Measurements from ENCODE around the gene TROAP.

The TROAP gene

DNA sequence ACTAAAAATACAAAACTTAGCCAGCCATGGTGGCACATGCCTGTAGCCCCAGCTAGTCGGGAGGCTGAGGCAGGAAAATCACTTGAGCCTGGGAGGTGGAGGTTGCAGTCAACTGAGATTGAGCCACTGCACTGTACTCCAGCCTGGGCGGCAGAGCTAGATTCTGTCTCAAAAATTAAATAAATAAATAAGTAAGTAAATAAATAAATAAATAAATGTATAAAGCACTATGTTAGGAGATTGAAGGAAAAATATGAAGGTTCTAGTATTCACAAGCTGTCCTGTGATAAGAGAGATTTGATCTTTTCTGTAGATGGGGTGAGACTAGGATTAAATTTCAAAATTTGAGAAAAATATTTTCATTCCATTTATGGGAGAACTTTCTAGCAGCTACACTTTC is 29.3 kb downstream of the TROAP start:
- no peak overlapping the region for H3K27ac ChIP-seq
- POLR2A ChIA-PET (ENCODE audit: low non-redundant PET): no interaction called here
- TF ChIP-seq CTCF (conservative IDR thresholded peaks at IDR 0.05; ENCODE audit: low read depth): no peak
- CTCF ChIA-PET: interaction anchor here (0.6 to 0.9 kb wide), 3 partner anchors 9 to 234 kb away, joined by 3 to 7 read pairs (median 4); no protein-coding TSS in a partner anchor
- DNase-seq (ENCODE audit: low spot score): no peak

GRCh38 chr12:49355913-49356312 is 32.9 kb downstream of the TROAP start:
- POLR2A ChIA-PET (ENCODE audit: low non-redundant PET): no interaction called here
- TF ChIP-seq CTCF (conservative IDR thresholded peaks at IDR 0.05; ENCODE audit: low read depth): no peak
- no peak overlapping the region for H3K27ac ChIP-seq
- CTCF ChIA-PET: interaction anchor here (0.7 to 1.6 kb wide), 2 partner anchors 67 to 214 kb away, joined by 3 to 9 read pairs; no protein-coding TSS in a partner anchor
- DNase-seq (ENCODE audit: low spot score): no peak

DNA sequence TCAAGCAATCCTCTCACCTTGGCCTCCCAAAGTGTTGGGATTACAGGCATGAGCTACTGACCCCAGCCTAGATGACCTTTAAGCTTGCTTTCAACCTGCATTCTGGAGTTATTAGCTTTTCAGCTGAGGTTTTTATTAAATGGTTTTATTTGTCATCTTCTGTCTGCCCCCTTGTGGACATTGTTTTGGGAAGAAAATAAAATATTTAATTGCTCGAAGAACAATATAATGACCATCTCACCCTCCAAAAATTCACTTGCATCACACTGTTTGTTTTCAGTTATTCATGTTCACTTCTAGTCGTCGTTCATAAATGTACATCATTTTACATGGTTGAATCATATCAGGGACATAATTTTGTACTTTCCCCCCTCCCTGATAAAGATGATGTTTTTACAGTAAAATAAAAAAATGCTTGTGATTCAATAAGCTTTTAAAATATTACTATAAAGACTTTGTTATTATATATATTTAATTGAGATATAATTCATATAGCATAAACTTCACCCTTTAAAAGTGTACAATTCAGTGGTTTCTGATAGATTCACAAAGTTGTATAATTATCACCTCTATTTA is 34.1 kb downstream of the TROAP start:
- no peak overlapping the region for H3K27ac ChIP-seq
- ChIA-PET CTCF (interaction anchor here (0.6 to 3.9 kb wide), 16 partner anchors 10 to 1375 kb away, joined by 3 to 92 read pairs (median 4); partner anchors contain the start of gene DNAJC22), POLR2A (ENCODE audit: low non-redundant PET) (no interaction called here)
- DNase-seq (ENCODE audit: low spot score): no peak
- peak; percentile 45 for TF ChIP-seq CTCF (conservative IDR thresholded peaks at IDR 0.05; ENCODE audit: low read depth)

- TF ChIP-seq CTCF (conservative IDR thresholded peaks at IDR 0.05; ENCODE audit: low read depth): peak; percentile 75
- ChIA-PET POLR2A (ENCODE audit: low non-redundant PET) (interaction anchor here (1.3 kb wide), 1 partner anchor 9 kb away, joined by 8 read pairs; the partner anchor contains the start of gene SPATS2), CTCF (interaction anchor here (0.6 to 3.9 kb wide), 34 partner anchors 7 to 419 kb away, joined by 3 to 92 read pairs (median 5); partner anchors contain the start of genes DNAJC22, SPATS2 and TROAP)
- DNase-seq (ENCODE audit: low spot score): no peak
- no peak overlapping the region for H3K27ac ChIP-seq
These were observed 35.6 kb downstream of the TROAP start for GRCh38 chr12:49358483-49359141.

DNA sequence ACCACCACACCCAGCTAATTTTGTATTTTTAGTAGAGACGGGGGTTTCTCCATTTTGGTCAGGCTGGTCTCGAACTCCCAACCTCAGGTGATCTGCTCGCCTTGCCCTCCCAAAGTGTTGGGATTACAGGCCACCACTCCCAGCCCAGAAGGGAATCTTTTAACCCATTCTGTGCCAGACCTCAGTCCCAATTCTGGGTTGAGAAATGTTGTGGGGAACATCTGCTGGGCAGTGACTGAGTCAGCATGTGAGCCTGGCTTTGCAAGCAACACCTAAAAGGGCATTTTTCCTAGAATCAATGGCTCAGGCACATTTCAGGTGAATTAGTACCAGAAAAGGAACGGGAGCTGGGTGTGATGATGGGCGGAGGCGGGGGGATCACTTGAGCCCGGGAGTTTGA is 36.6 kb downstream of the TROAP start:
- CTCF ChIA-PET: interaction anchor here (0.7 to 3.9 kb wide), 7 partner anchors 17 to 288 kb away, joined by 3 to 92 read pairs (median 12); partner anchors contain the start of gene TROAP
- POLR2A ChIA-PET (ENCODE audit: low non-redundant PET): no interaction called here
- H3K27ac ChIP-seq: peak overlapping the region; percentile 86

More for the DNA sequence above, 36.6 kb downstream of the TROAP start:
- no peak for TF ChIP-seq CTCF (conservative IDR thresholded peaks at IDR 0.05; ENCODE audit: low read depth)
- DNase-seq (ENCODE audit: low spot score): no peak
